Vagina (tissue), 2 donors: ENCODE measurements around the gene RTRAF.

Experiments
- POLR2A ChIP-seq, 2 donors: fragments of 450-650 bp; IDR thresholded peaks; one replicate each; pipeline ENCODE4 v1.6.1; 2017; ENCODE audit warnings: antibody characterized with exemption in 2 of 2, mild to moderate bottlenecking in 2 of 2, moderate library complexity in 2 of 2
- TF ChIP-seq, protein P1 (sequence below), 3 experiments: fragments of 450-650 bp in 2 of 3; fragments of 200-600 bp in 1 of 3; sonication (generic) in 1 of 3; IDR thresholded peaks; one replicate each; pipeline ENCODE4 v1.5.1; 2017 to 2019; ENCODE audit warnings: antibody characterized with exemption in 3 of 3, mild to moderate bottlenecking in 2 of 3, moderate library complexity in 2 of 3

DNA sequence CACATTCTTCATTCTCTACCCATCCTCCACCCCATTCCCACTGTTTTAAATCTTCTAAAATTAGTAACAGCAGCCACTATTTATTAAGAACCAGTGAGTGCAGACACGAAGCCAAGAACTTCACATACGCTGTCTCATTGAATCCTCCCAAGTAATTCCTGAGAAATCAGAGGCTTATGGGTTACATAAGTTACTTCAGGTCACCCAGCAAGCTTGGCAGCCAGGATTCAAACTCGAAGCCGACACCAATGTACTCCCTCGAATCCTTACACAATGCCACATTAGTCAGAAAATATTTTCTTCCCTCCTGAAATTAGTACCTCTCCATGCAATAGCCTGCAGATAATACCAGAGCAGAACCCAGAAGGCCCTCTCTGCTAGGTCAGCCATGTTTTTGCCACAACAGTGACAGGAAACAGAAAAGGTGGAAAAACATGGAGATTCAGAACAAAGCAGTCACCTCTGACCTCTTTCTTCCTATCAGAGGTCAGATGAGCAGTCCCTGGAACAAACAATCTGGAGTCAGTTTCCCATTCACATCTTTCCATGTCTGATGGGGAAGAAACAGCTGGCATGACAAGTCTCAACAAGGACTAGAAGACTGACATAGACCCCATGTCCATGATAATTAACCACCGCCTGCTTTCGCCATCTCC, 63.1 kb downstream of the RTRAF start:
- TF ChIP-seq, protein P1, sequence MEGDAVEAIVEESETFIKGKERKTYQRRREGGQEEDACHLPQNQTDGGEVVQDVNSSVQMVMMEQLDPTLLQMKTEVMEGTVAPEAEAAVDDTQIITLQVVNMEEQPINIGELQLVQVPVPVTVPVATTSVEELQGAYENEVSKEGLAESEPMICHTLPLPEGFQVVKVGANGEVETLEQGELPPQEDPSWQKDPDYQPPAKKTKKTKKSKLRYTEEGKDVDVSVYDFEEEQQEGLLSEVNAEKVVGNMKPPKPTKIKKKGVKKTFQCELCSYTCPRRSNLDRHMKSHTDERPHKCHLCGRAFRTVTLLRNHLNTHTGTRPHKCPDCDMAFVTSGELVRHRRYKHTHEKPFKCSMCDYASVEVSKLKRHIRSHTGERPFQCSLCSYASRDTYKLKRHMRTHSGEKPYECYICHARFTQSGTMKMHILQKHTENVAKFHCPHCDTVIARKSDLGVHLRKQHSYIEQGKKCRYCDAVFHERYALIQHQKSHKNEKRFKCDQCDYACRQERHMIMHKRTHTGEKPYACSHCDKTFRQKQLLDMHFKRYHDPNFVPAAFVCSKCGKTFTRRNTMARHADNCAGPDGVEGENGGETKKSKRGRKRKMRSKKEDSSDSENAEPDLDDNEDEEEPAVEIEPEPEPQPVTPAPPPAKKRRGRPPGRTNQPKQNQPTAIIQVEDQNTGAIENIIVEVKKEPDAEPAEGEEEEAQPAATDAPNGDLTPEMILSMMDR (IDR thresholded peaks at IDR 0.05) = no peak
- no peak for TF ChIP-seq POLR2A (IDR thresholded peaks at IDR 0.05)
